Chondrocyte (in vitro differentiated cells): ENCODE measurements around the gene GALNT9. TPM values are rescaled to one million over a fixed set of nuclear protein-coding genes. Genes with fewer than 3 reads are reported as not detected.

ENCODE experiments used
- DNase-seq: peaks from one replicate; pipeline ENCODE4 v3.0.0; 2021; ENCODE audit warnings: mixed read lengths, low spot score
- H3K27ac Mint-ChIP-seq: one replicate; pipeline ENCODE4 v1.8.0; 2021; ENCODE audit warnings: mild to moderate bottlenecking, moderate library complexity, mixed read lengths; ENCODE audit not compliant: unreplicated experiment
- H3K27me3 Mint-ChIP-seq: 2 replicates; pipeline ENCODE4 v1.8.0; 2021; ENCODE audit warnings: low read depth, mixed read lengths
- H3K36me3 Mint-ChIP-seq: 2 replicates; pipeline ENCODE4 v1.8.0; 2021; ENCODE audit warnings: low read depth, mixed read lengths
- H3K4me1 Mint-ChIP-seq: 2 replicates; pipeline ENCODE4 v1.8.0; 2021; ENCODE audit warnings: low read depth, mild to moderate bottlenecking, mixed read lengths
- H3K4me3 Mint-ChIP-seq: one replicate; pipeline ENCODE4 v1.8.0; 2021; ENCODE audit warnings: mild to moderate bottlenecking, moderate library complexity, mixed read lengths; ENCODE audit not compliant: unreplicated experiment
- H3K9me3 Mint-ChIP-seq: 2 replicates; pipeline ENCODE4 v1.8.0; 2021; ENCODE audit warnings: low read depth, mixed read lengths
- total RNA-seq: library from RNA; stranded (reverse); gene quantifications from 3 replicates; pipeline ENCODE4 v1.2.1, GENCODE V29; 2021
- TF ChIP-seq, protein P1 (sequence below): fragments of 200-600 bp; sonication (generic); IDR thresholded peaks from 2 replicates; pipeline ENCODE4 v1.5.0; 2021; ENCODE audit warnings: antibody characterized with exemption, mild to moderate bottlenecking, moderate library complexity

GALNT9 gene
- total RNA-seq, 1 donor from 2014 or later, result not detected

DNA sequence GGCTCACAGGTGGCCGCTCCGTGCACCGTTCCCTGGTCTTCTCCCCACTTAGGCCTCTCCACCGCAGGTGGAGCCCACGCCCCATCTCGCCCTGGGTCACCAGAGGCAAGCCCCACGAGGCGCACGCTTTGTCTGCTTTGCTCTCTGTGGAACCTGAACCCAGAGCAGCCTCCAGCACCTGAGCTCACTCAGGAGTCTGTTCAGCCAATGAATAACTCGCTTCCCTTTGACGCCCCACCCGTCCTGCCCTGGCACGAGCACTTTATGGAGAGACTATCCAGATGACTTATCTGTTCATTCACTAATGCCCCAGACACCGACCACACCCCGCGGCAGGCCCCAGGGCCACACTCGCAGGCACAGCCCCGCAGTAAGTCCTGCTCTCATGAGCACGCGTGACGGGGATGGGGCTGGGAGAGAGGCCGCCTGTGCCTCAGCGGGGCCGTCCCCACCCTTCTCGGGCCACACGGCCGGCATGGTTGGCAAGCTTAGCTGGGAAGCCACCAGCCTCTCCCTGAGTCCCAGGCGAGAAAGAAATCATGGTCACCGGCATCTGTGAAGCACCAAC, 100.1 kb downstream of the GALNT9 start:
- DNase-seq, result peak; percentile 76
- TF ChIP-seq, protein P1, sequence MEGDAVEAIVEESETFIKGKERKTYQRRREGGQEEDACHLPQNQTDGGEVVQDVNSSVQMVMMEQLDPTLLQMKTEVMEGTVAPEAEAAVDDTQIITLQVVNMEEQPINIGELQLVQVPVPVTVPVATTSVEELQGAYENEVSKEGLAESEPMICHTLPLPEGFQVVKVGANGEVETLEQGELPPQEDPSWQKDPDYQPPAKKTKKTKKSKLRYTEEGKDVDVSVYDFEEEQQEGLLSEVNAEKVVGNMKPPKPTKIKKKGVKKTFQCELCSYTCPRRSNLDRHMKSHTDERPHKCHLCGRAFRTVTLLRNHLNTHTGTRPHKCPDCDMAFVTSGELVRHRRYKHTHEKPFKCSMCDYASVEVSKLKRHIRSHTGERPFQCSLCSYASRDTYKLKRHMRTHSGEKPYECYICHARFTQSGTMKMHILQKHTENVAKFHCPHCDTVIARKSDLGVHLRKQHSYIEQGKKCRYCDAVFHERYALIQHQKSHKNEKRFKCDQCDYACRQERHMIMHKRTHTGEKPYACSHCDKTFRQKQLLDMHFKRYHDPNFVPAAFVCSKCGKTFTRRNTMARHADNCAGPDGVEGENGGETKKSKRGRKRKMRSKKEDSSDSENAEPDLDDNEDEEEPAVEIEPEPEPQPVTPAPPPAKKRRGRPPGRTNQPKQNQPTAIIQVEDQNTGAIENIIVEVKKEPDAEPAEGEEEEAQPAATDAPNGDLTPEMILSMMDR, result no peak

DNA sequence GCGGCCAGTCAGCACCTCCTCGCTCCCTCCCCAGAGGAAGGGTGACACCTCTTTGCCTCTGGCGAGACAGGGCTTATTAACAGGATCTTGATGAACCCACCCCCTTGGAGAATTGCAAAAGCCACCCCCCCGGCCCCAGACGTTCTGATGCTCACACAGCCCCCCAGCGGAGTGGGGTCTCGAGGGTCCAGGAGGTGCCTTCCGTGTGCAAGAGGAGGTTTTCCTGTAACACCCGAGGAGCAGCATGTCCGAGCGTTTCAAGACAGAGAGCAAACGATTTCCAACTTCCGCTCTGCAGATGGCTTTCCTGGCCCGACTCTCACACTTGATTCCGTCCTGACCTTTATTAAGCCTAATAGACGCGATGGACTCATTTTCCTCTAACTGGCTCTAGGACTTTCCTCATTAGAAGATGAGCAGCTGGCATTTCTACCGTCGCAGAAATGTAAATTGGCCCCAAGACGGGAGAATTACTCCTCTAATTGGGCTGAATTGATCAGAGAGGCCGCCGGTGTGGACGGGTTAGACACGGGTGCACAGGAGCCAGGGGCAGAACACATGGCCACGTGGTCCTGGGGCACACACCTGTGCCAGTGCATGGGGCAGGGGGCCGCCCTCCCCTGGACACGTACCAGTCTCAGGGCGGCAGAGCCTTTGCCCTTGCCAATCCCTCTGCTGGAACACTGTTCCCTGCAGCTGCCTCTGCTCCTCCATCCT, 100.8 kb downstream of the GALNT9 start:
- no peaks in the 10 kb centered on the region for H3K36me3 Mint-ChIP-seq
- no peaks in the 10 kb centered on the region for H3K4me1 Mint-ChIP-seq
- H3K4me3 Mint-ChIP-seq, result no peak overlapping the region
- DNase-seq, result peak; percentile 73
- H3K27me3 Mint-ChIP-seq, result peaks cover 22% of the 10 kb centered on the region
- TF ChIP-seq, protein P1, result no peak
- H3K27ac Mint-ChIP-seq, result no peak overlapping the region
- H3K9me3 Mint-ChIP-seq, result no peaks in the 10 kb centered on the region

More for the DNA sequence above, 100.1 kb downstream of the GALNT9 start:
- Mint-ChIP-seq H3K4me3 (no peak overlapping the region), H3K27me3 (peaks cover 22% of the 10 kb centered on the region), H3K9me3 (no peaks in the 10 kb centered on the region), H3K36me3 (no peaks in the 10 kb centered on the region), H3K4me1 (no peaks in the 10 kb centered on the region), H3K27ac (no peak overlapping the region)

DNA sequence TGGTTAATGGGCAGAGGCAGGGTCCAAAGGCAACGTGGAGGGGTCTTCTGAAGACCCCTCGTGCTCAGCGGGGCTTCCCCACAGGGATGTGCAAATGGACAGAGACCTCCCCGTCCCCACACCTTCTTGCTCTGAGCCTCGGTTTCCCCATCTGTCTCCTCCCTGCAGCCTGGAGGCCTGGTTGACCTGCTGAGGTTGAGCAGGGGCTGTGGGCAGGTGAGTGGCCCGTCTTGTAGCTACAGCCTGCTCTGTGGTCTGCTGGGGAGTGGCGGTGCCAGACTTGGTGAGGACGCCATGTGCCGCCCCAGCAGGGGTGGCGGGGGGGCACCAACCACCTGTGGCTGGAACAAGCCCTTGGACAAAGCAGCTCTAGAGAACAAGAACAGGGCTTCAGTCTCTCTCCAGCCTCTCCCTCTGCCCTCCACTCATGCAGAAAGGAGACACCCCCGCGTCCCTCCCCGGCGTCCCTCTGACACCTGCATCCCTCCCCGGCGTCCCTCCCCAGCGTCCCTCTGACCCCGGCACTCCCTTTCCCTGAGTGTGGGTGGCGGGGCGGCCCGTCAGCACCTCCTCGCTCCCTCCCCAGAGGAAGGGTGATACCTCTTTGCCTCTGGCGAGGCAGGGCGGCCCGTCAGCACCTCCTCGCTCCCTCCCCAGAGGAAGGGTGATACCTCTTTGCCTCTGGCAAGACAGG, 101.5 kb downstream of the GALNT9 start:
- Mint-ChIP-seq H3K9me3 (no peaks in the 10 kb centered on the region), H3K4me1 (no peaks in the 10 kb centered on the region), H3K4me3 (no peak overlapping the region), H3K27me3 (peaks cover 22% of the 10 kb centered on the region), H3K27ac (no peak overlapping the region), H3K36me3 (no peaks in the 10 kb centered on the region)
- TF ChIP-seq, protein P1, result no peak
- peak; percentile 73 for DNase-seq

DNA sequence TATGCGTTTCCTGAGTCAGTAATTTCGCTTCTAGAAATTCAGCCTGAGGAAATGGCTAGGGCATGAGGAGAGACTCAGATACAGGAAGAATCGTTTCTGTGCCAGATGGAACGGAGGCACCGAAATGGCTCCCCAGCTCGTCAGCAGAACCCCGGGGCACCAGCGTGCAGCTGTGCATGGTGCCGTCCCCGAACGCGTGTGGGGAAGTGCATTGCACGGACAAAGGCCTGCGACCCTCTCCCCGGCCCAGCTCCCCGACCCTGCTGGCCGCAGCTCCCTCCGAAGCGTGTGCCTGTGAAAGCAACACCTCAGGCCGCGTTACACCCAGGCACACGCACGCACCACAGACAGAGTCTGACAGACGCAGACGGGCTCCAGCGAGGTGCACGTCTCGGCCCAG, 102.3 kb downstream of the GALNT9 start:
- TF ChIP-seq, protein P1, result no peak
- Mint-ChIP-seq H3K27ac (no peak overlapping the region), H3K36me3 (no peaks in the 10 kb centered on the region), H3K4me1 (peaks cover 5% of the 10 kb centered on the region), H3K27me3 (peaks cover 26% of the 10 kb centered on the region), H3K9me3 (no peaks in the 10 kb centered on the region), H3K4me3 (no peak overlapping the region)
- peak; percentile 72 for DNase-seq

DNA sequence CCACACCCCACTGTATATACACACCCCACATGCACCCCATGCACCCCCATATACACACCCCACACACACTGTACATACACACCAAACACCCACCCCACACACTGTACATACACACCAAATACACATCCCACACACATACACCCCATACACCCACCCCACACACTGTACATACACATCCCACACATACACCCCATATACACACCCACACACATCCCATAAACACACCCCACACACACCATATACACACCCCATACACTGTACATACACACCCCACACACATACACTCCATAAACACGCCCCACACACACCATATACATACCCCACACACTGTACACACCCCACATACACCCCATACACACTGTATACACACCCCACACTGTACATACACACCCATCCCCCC, 102.8 kb downstream of the GALNT9 start:
- Mint-ChIP-seq H3K27me3 (peaks cover 29% of the 10 kb centered on the region), H3K9me3 (no peaks in the 10 kb centered on the region), H3K27ac (no peak overlapping the region), H3K4me1 (peaks cover 5% of the 10 kb centered on the region), H3K4me3 (no peak overlapping the region), H3K36me3 (no peaks in the 10 kb centered on the region)
- no peak for DNase-seq
- TF ChIP-seq, protein P1, result no peak
